ENCODE data around the gene ARSG.
"Not testable (repeated sequence)": the region's sequence is repeated elsewhere in the genome, so short reads cannot be mapped to it uniquely, and the experiment has no call there.

Gene ARSG

DNA sequence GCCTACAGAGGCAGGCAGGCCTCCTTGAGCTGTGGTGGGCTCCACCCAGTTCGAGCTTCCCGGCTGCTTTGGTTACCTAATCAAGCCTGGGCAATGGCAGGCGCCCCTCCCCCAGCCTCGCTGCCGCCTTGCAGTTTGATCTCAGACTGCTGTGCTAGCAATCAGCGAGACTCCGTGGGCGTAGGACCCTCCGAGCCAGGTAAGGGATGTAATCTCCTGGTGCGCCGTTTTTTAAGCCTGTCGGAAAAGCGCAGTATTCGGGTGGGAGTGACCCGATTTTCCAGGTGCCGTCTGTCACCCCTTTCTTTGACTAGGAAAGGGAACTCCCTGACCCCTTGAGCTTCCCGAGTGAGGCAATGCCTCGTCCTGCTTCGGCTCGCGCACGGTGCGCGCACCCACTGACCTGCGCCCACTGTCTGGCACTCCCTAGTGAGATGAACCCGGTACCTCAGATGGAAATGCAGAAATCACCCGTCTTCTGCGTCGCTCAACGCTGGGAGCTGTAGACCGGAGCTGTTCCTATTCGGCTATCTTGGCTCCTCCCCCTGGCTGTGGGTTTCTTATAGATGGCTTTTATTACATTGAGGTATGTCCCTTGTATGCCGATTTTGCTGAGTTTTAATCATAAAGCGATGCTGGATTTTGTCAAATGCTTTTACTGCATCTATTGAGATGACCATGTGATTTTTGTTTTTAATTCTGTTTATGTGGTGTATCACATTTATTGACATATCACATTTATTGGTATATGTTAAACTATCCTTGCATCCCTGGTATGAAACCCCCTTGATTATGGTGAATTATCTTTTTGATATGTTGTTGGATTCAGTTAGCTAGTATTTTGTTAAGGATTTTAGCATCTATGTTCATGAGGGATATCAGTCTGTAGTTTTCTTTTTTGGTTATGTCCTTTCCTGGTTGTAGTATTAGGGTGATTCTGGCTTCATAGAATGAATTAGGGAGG is 122.6 kb downstream of the ARSG start:
- H3K9me3 Mint-ChIP-seq: peaks cover 26% of the 10 kb centered on the region
- H3K27ac Mint-ChIP-seq: peak overlapping the region; percentile 82

DNA sequence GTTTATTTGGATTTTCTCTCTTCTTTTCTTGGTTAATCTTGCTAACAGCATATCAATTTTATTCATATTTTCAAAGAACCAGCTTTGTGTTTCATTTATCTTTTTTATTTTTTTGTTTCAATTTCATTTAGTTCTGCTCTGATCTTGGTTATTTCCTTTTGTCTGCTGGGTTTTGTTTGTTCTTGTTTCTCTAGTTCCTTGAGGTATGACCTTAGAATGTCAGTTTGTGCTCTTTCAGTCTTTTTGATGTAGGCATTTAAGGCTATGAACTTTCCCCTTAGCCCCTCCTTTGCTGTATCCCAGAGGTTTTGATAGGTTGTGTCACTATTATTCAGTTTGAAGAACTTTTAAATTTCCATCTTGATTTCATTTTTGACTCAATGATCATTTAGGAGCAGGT is 123.6 kb downstream of the ARSG start:
- H3K4me3 Mint-ChIP-seq: peak overlapping the region; percentile 93
- H3K27me3 Mint-ChIP-seq (ENCODE audit: low read depth): not testable (repeated sequence)
- H3K9me3 Mint-ChIP-seq: peaks cover 26% of the 10 kb centered on the region
- peaks cover 24% of the 10 kb centered on the region for H3K4me1 Mint-ChIP-seq (ENCODE audit: low read depth)
- H3K36me3 Mint-ChIP-seq (ENCODE audit: low read depth): peaks cover 38% of the 10 kb centered on the region
- peak overlapping the region; percentile 82 for H3K27ac Mint-ChIP-seq

More for the DNA sequence above, 122.6 kb downstream of the ARSG start:
- Mint-ChIP-seq H3K4me1 (ENCODE audit: low read depth) (peaks cover 24% of the 10 kb centered on the region), H3K36me3 (ENCODE audit: low read depth) (peaks cover 32% of the 10 kb centered on the region), H3K4me3 (peak overlapping the region; percentile 93)
- not testable (repeated sequence) for H3K27me3 Mint-ChIP-seq (ENCODE audit: low read depth)

GRCh38 chr17:68417317-68417716 is 126.0 kb downstream of the ARSG start:
- peaks cover 24% of the 10 kb centered on the region for H3K4me1 Mint-ChIP-seq (ENCODE audit: low read depth)
- no peaks in the 10 kb centered on the region for H3K27me3 Mint-ChIP-seq (ENCODE audit: low read depth)
- H3K36me3 Mint-ChIP-seq (ENCODE audit: low read depth): peaks cover 50% of the 10 kb centered on the region
- no peak overlapping the region for H3K4me3 Mint-ChIP-seq
- peaks cover 20% of the 10 kb centered on the region for H3K9me3 Mint-ChIP-seq
- H3K27ac Mint-ChIP-seq: no peak overlapping the region

- Mint-ChIP-seq H3K9me3 (peaks cover 20% of the 10 kb centered on the region), H3K4me1 (ENCODE audit: low read depth) (peaks cover 23% of the 10 kb centered on the region), H3K27me3 (ENCODE audit: low read depth) (no peaks in the 10 kb centered on the region), H3K27ac (no peak overlapping the region), H3K4me3 (no peak overlapping the region), H3K36me3 (ENCODE audit: low read depth) (peaks cover 52% of the 10 kb centered on the region)
Measured at GRCh38 chr17:68418876-68419275, 127.6 kb downstream of the ARSG start.

GRCh38 chr17:68420065-68420464 is 128.8 kb downstream of the ARSG start:
- H3K4me1 Mint-ChIP-seq (ENCODE audit: low read depth): peaks cover 11% of the 10 kb centered on the region
- peaks cover 13% of the 10 kb centered on the region for H3K9me3 Mint-ChIP-seq
- H3K27ac Mint-ChIP-seq: no peak overlapping the region
- peaks cover 47% of the 10 kb centered on the region for H3K36me3 Mint-ChIP-seq (ENCODE audit: low read depth)
- no peak overlapping the region for H3K4me3 Mint-ChIP-seq
- H3K27me3 Mint-ChIP-seq (ENCODE audit: low read depth): no peaks in the 10 kb centered on the region

DNA sequence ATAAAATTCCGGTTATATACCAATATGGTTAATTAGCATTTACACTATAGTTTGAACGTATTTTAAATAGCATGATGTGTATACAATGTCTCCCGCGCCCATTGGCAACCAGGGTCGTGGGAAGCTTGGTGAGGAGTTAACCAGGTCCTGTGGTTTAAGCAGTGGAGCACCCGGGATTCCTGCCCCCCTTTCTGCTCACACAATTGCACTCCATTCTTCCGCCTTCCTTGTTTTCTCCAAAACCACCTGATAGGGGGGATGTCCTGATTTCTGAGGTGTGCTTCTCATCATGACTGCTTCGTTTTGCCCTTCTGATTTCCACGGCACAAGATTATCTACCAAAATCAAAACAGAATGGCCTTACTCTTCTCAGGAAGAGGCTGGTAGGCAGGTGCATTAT is 130.2 kb downstream of the ARSG start:
- no peak overlapping the region for H3K4me3 Mint-ChIP-seq
- H3K4me1 Mint-ChIP-seq (ENCODE audit: low read depth): peaks cover 1% of the 10 kb centered on the region
- H3K9me3 Mint-ChIP-seq: peaks cover 5% of the 10 kb centered on the region
- peaks cover 40% of the 10 kb centered on the region for H3K36me3 Mint-ChIP-seq (ENCODE audit: low read depth)
- H3K27ac Mint-ChIP-seq: no peak overlapping the region
- H3K27me3 Mint-ChIP-seq (ENCODE audit: low read depth): no peaks in the 10 kb centered on the region

- Mint-ChIP-seq H3K27me3 (ENCODE audit: low read depth) (no peaks in the 10 kb centered on the region), H3K36me3 (ENCODE audit: low read depth) (peaks cover 35% of the 10 kb centered on the region), H3K27ac (no peak overlapping the region), H3K4me3 (no peak overlapping the region), H3K9me3 (no peaks in the 10 kb centered on the region), H3K4me1 (ENCODE audit: low read depth) (peaks cover 1% of the 10 kb centered on the region)
Measured at GRCh38 chr17:68422821-68423220, 131.5 kb downstream of the ARSG start.

DNA sequence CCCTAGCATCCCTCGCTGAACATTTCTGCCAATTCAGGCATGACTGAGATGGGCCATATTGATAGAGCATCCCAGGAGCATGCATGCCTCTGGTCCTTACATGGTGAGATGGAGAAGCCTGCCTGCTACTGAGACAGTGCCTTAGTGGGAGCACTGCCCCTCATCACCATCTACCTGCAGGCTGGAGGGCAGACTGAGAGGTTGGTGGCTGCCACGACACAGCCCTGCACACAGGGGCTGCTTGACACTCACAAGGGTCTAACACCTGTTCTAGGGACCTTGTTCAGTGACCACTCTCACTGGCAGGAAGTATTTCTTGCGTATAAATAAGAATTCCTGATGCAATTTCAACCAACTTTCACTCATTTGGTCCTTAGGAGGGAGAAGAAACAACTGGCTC is 132.0 kb downstream of the ARSG start:
- no peaks in the 10 kb centered on the region for H3K9me3 Mint-ChIP-seq
- H3K27me3 Mint-ChIP-seq (ENCODE audit: low read depth): no peaks in the 10 kb centered on the region
- no peaks in the 10 kb centered on the region for H3K4me1 Mint-ChIP-seq (ENCODE audit: low read depth)
- H3K4me3 Mint-ChIP-seq: no peak overlapping the region
- H3K27ac Mint-ChIP-seq: no peak overlapping the region
- H3K36me3 Mint-ChIP-seq (ENCODE audit: low read depth): peaks cover 33% of the 10 kb centered on the region

DNA sequence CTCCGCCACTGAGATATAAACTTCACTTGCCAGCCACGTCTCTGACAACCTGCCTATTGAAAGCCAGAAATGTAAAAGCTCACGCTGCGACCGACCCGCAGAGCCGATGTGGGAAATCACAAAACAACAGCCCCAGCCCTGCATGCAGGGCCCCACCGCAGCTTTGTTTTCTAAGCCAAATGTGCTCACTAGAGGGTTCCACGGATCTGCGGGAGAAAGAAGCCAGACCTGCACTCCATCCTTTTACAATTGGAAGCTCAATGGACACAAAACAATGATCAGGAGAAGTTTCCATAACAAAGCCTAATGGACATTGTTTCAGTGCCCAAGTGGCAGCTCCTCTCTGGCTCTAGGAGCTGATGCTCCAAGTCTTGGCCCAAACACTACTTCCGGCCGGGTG is 132.9 kb downstream of the ARSG start:
- H3K4me3 Mint-ChIP-seq: no peak overlapping the region
- no peak overlapping the region for H3K27ac Mint-ChIP-seq
- H3K36me3 Mint-ChIP-seq (ENCODE audit: low read depth): peaks cover 35% of the 10 kb centered on the region
- no peaks in the 10 kb centered on the region for H3K4me1 Mint-ChIP-seq (ENCODE audit: low read depth)
- H3K27me3 Mint-ChIP-seq (ENCODE audit: low read depth): no peaks in the 10 kb centered on the region
- H3K9me3 Mint-ChIP-seq: no peaks in the 10 kb centered on the region

DNA sequence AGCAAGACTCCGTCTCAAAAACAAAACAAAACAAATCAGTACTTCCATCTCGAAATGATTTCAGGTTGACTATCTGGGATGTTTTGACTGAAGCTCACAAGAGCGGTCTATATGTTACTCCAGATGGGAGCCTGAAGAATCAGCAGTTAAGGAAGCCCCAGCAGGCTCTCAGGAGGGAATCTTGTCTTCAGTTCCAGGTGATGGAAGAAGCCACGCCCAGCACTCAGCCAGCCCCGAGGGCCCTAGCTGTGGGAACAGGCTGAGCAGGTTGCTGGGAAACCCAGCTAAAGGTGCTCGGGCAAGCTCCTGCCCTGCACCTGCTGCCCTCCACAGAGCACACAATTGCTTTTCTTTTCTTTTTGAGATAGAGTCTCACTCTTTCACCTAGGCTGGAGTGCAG is 133.6 kb downstream of the ARSG start:
- H3K27ac Mint-ChIP-seq: no peak overlapping the region
- H3K4me1 Mint-ChIP-seq (ENCODE audit: low read depth): no peaks in the 10 kb centered on the region
- peaks cover 33% of the 10 kb centered on the region for H3K36me3 Mint-ChIP-seq (ENCODE audit: low read depth)
- H3K27me3 Mint-ChIP-seq (ENCODE audit: low read depth): no peaks in the 10 kb centered on the region
- H3K9me3 Mint-ChIP-seq: no peaks in the 10 kb centered on the region
- no peak overlapping the region for H3K4me3 Mint-ChIP-seq

- Mint-ChIP-seq H3K9me3 (no peaks in the 10 kb centered on the region), H3K4me1 (ENCODE audit: low read depth) (no peaks in the 10 kb centered on the region), H3K4me3 (no peak overlapping the region), H3K27me3 (ENCODE audit: low read depth) (no peaks in the 10 kb centered on the region), H3K27ac (no peak overlapping the region), H3K36me3 (ENCODE audit: low read depth) (peaks cover 29% of the 10 kb centered on the region)
Measured at GRCh38 chr17:68425979-68426378, 134.7 kb downstream of the ARSG start.

- Mint-ChIP-seq H3K9me3 (no peaks in the 10 kb centered on the region), H3K27ac (no peak overlapping the region), H3K36me3 (ENCODE audit: low read depth) (peaks cover 31% of the 10 kb centered on the region), H3K4me3 (no peak overlapping the region), H3K4me1 (ENCODE audit: low read depth) (peaks cover 5% of the 10 kb centered on the region), H3K27me3 (ENCODE audit: low read depth) (no peaks in the 10 kb centered on the region)
Measured at GRCh38 chr17:68427575-68427974, 136.3 kb downstream of the ARSG start.

DNA sequence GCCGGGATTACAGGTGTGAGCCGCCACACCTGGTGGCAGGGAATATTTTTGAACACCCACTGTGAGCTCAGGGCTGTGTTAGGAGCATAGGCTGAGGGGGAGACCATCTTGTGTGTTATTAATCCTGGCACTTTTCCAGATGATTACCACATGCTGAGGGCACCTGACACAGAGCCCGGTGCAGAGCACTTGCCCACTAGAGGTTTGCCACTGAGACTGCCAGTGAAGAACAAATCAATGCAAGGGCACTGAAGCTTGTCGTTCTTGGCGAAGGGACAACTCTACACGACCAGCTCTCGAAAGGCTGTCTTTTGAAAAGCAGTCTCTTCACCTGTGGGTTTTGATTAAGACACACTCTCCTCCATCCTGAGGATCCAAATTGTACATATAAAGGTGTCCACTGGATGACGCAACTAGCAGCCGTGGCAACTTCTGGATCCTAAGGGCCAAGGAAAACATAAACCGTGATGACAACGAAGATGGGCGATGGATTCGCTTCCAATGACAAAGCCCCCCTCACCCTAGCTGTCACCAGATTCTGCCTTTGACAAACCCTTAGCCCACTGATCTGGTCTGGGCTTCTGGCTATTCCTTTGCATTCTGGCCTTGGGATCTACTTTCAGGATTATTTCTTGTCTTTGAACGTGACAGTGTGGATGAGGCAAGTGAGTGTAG is 137.3 kb downstream of the ARSG start:
- Mint-ChIP-seq H3K27ac (no peak overlapping the region), H3K36me3 (ENCODE audit: low read depth) (peaks cover 38% of the 10 kb centered on the region), H3K27me3 (ENCODE audit: low read depth) (no peaks in the 10 kb centered on the region), H3K4me1 (ENCODE audit: low read depth) (peaks cover 5% of the 10 kb centered on the region), H3K9me3 (no peaks in the 10 kb centered on the region), H3K4me3 (no peak overlapping the region)

GRCh38 chr17:68429881-68430280 is 138.6 kb downstream of the ARSG start:
- Mint-ChIP-seq H3K36me3 (ENCODE audit: low read depth) (peaks cover 45% of the 10 kb centered on the region), H3K9me3 (no peaks in the 10 kb centered on the region), H3K27me3 (ENCODE audit: low read depth) (no peaks in the 10 kb centered on the region), H3K27ac (no peak overlapping the region), H3K4me3 (no peak overlapping the region), H3K4me1 (ENCODE audit: low read depth) (peaks cover 5% of the 10 kb centered on the region)

DNA sequence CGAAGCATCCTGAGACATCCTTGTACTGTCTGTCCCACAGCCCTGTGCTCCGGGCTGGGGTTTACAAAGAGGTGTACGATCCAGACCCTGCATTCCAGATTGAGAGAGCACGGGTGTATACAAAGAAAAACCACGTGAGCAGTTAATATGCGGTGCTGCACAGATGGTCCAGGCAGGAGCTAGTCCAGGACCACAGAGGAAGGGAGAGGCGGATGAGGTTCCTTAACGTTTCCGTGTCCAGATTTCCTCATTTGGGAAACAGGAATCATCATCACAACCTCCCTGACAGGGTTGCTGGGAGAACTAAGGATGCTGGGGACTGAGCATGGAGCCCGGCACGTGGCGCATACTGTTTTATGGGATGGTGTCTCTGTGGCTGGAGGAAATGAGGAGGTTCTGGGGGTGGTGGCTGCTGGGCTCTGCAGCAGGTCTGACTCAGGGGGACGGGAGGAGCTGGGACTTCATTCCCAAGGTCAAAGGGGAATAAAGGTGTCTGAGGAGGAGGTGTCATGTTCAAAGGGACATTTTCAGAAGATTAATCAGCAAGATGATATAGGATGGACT is 139.8 kb downstream of the ARSG start:
- H3K27me3 Mint-ChIP-seq (ENCODE audit: low read depth): no peaks in the 10 kb centered on the region
- peaks cover 11% of the 10 kb centered on the region for H3K4me1 Mint-ChIP-seq (ENCODE audit: low read depth)
- H3K4me3 Mint-ChIP-seq: no peak overlapping the region
- H3K27ac Mint-ChIP-seq: no peak overlapping the region
- no peaks in the 10 kb centered on the region for H3K9me3 Mint-ChIP-seq
- H3K36me3 Mint-ChIP-seq (ENCODE audit: low read depth): peaks cover 46% of the 10 kb centered on the region
